Heart right ventricle (tissue), 16 donors: ENCODE data around the gene SMIM35. TPM values are rescaled to one million over a fixed set of nuclear protein-coding genes. Genes with fewer than 3 reads are reported as not detected.

Source experiments
- ATAC-seq, 8 donors: fragments of 200-7000 bp; cut with Tn5 transposase; one replicate each; pipeline ENCODE4 v1.9.1; 2020; ENCODE audit warnings: mild to moderate bottlenecking in 8 of 8, moderate library complexity in 8 of 8, moderate number of reproducible peaks in 1 of 8
- DNase-seq, 2 donors: peaks; one replicate each; pipeline ENCODE4 v3.0.0-alpha.2; 2020
- H3K27ac ChIP-seq, 10 donors: fragments of 200-600 bp; sonication (generic) in 2 of 10; one replicate each; pipeline versions ENCODE4 v1.5.0 to v1.8.0; 2020 to 2022; ENCODE audit warnings: mild to moderate bottlenecking in 3 of 10
- H3K27me3 ChIP-seq, 7 donors: fragments of 200-600 bp; one replicate each; pipeline ENCODE4 v1.8.0; 2021 to 2022; ENCODE audit warnings: mild to moderate bottlenecking in 2 of 7
- H3K36me3 ChIP-seq, 9 donors: fragments of 200-600 bp; sonication (generic) in 1 of 9; one replicate each; pipeline versions ENCODE4 v1.5.0 to v1.8.0; 2020 to 2022; ENCODE audit warnings: mild to moderate bottlenecking in 2 of 9
- H3K4me1 ChIP-seq, 9 donors: fragments of 200-600 bp; sonication (generic) in 1 of 9; one replicate each; pipeline versions ENCODE4 v1.5.0 to v1.8.0; 2020 to 2022; ENCODE audit warnings: mild to moderate bottlenecking in 4 of 9
- H3K4me3 ChIP-seq, 10 donors: fragments of 200-600 bp; sonication (generic) in 2 of 10; one replicate each; pipeline versions ENCODE4 v1.5.0 to v1.8.0; 2020 to 2022; ENCODE audit warnings: mild to moderate bottlenecking in 7 of 10, moderate library complexity in 2 of 10
- H3K9me3 ChIP-seq, 11 donors: fragments of 200-600 bp in 10 of 11; sonication (generic) in 2 of 11; one replicate each; pipeline versions ENCODE4 v1.5.0 to v1.8.0; 2013 to 2022; ENCODE audit warnings: mild to moderate bottlenecking in 2 of 11, control low read depth in 1 of 11, moderate library complexity in 1 of 11
- CTCF ChIP-seq, 9 donors: fragments of 200-600 bp; sonication (generic) in 2 of 9; IDR thresholded peaks; one replicate each; pipeline versions ENCODE4 v1.5.0 to v1.8.0; 2021 to 2022; ENCODE audit warnings: antibody characterized with exemption in 9 of 9, mild to moderate bottlenecking in 5 of 9, moderate library complexity in 1 of 9
- WGBS, 2 donors: extraction: QIAGEN DNeasy Blood & Tissue Kit; methylation state at CpG; one replicate each; pipeline ENCODE4 v1.1.7; 2013; ENCODE audit warnings: inconsistent platforms in 1 of 2; 5-methylcytosine and 5-hydroxymethylcytosine counted together
- intact Hi-C, 10 donors: fragments of 100-400 bp; cut with DNase I; formaldehyde crosslinking; loops; one replicate each; pipeline versions ENCODE4 v1.11.1 to v1.14.2; 2022
- polyA plus RNA-seq, 2 donors: library from polyadenylated mRNA; stranded (reverse); fragments of 200-250 nt; gene quantifications; one replicate each; pipeline ENCODE4 v1.2.3, GENCODE V29; 2013
- total RNA-seq, 10 donors: library from RNA; stranded (reverse); fragmentation: NEBNext Ultra II Directional in 3 of 10; extraction: Animal tissue kit (Norgen Biotek cat#: 25700) in 3 of 10; gene quantifications; one replicate each; pipeline versions ENCODE4 v1.2.1 to v1.2.4, GENCODE V29; 2021 to 2023
- donor health status: Arrhythmogenic right ventricular cardiomyopathy.
- donor health status: ischemic (EF 13 %, LVEDD 7.1; RV severe dilation, severe dysfunction).
- donor health status: healthy with polysubstance abuse.
- donor health status: DM: no; HTN: yes; CAD: no.
- donor health status: DM: no; HTN: no; CAD: no.
- donor health status: ischemic (EF 25% LVEDD 6.9; RV normal size, moderate dysfunction).
- donor health status: ischemic (EF 25% LVEDD 5.7; RV mildly dilated, moderate dysfunction).
- donor health status: healthy.
- donor health status: DM: yes; HTN: yes; CAD: no.
- donor health status: Ischemic cardiomyopathy.
- donor health status: ischemic (EF 35%, LVEDD 5.7; RV mildly dilated, moderate dysfunction).
- donor health status: nonischemic (EF 11% LVEDD 7.7; RV severe dilation, severe dysfunction).
- donor health status: DM: yes; HTN: yes; CAD: no.
- donor health status: PGD.
- donor health status: ischemic (EF 29% LVEDD 5.4; RV normal size, mild dysfunction).
- donor health status: nonischemic (EF 23%, LVEDD 6.1; RV moderate dilation, normal function).

SMIM35 gene
- total and polyA plus RNA-seq, 12 donors, result not detected

GRCh38 chr11:118100691-118101232, 14.0 kb upstream of the SMIM35 start:
- Histone ChIP-seq H3K36me3 (no peaks in the 10 kb centered on the region), H3K4me1 (peaks cover 0 to 20% (median 12%) of the 10 kb centered on the region in 9 donors), H3K9me3 (no peaks in the 10 kb centered on the region), H3K4me3 (no peak overlapping the region), H3K27me3 (no peaks in the 10 kb centered on the region), H3K27ac (peak overlapping the region in 9 of 10 donors; percentile 40 to 83 (median 68))
- TF ChIP-seq CTCF (IDR thresholded peaks at IDR 0.05), result no peak
- DNase-seq (no peak), ATAC-seq (peak in 7 of 8 donors; percentile 6 to 33 (median 14))
- intact Hi-C loops, result no loop called here
- WGBS, 2 donors, result 51 to 63% methylated on average over 3 of the region's 3 CpGs

- WGBS, 2 donors, result 67 to 73% methylated on average over 10 of the region's 10 CpGs
- Histone ChIP-seq H3K4me1 (peaks cover 0 to 20% (median 12%) of the 10 kb centered on the region in 9 donors), H3K27ac (peak overlapping the region in 9 of 10 donors; percentile 40 to 83 (median 68)), H3K9me3 (no peaks in the 10 kb centered on the region), H3K36me3 (no peaks in the 10 kb centered on the region), H3K27me3 (no peaks in the 10 kb centered on the region), H3K4me3 (no peak overlapping the region)
- intact Hi-C loops, result no loop called here
- DNase-seq (peak in 1 of 2 donors; percentile 38), ATAC-seq (peak; percentile 62 to 97 (median 87))
- TF ChIP-seq CTCF (IDR thresholded peaks at IDR 0.05), result no peak
Measured at GRCh38 chr11:118099838-118100556, 13.2 kb upstream of the SMIM35 start.

DNA sequence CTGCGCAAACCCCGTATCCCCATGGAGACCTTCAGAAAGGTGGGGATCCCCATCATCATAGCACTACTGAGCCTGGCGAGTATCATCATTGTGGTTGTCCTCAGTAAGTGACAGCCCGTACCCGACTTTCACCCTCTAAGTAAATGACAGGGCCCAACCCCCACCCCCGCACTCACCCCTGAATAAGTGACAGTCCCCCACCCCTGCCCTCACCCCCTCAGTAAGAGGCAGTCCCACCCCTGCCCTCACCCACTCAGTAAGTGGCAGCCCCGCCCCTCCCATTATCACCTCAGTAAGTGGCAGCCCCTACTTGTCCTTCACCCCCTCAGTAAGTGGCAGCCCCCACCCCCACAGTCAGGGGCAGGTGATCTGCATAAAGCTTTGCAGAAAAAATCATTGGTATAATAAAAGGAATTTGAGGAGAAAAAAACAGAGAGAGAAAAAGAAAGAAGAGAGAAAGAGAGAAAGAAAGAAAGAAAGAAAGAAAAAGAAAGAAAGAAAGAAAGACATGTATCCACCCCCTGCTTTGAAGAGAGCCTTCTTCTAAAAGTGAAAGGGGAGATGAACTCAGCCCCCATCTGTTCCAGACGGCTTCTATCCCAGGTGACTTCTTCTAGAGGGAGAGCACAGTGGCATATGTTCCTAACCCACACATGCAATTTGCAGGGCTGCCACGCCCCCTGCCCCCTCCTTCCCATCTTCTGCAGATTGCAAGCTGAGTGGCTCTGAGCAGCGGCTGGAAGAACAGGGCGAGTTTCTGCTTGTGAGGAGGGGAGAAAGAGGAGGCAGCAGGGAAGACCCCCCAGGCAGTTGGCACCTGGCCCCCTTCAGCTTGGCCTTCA, 12.5 kb upstream of the SMIM35 start:
- peak overlapping the region in 9 of 10 donors; percentile 1 to 83 (median 68) for H3K27ac ChIP-seq

More for the DNA sequence above, 12.5 kb upstream of the SMIM35 start:
- Histone ChIP-seq H3K9me3 (no peaks in the 10 kb centered on the region), H3K36me3 (no peaks in the 10 kb centered on the region), H3K27me3 (no peaks in the 10 kb centered on the region), H3K4me1 (peaks cover 0 to 20% (median 12%) of the 10 kb centered on the region in 9 donors), H3K4me3 (no peak overlapping the region)
- peak in 4 of 8 donors; percentile 15 to 44 (median 38) for ATAC-seq
- DNase-seq, result no peak
- no peak for TF ChIP-seq CTCF (IDR thresholded peaks at IDR 0.05)
- WGBS, 2 donors, result 76 to 77% methylated on average over 11 of the region's 11 CpGs
- intact Hi-C loops, result no loop called here
